Tongue (tissue), 2 donors: ENCODE measurements around the gene TSC22D3. TPM values are rescaled to one million over a fixed set of nuclear protein-coding genes. Genes with fewer than 3 reads are reported as not detected.
A peak's percentile ranks its signal among the peaks of the same experiment; 100 is the strongest.
"Not testable (repeated sequence)": the region's sequence is repeated elsewhere in the genome, so short reads cannot be mapped to it uniquely, and the experiment has no call there.

Experiments
- DNase-seq: peaks from one replicate; pipeline ENCODE4 v3.0.0-alpha.2; 2015
- total RNA-seq: library from RNA; depleted of rRNA; stranded (reverse); fragments of >200 nt; gene quantifications from one replicate; pipeline ENCODE4 v1.2.3, GENCODE V29; 2014

The TSC22D3 gene
- total RNA-seq, 1 donor from 2014 or later: 144 TPM

GRCh38 chrX:107712231-107713202, 63.1 kb downstream of the TSC22D3 start:
- no peak for DNase-seq

- DNase-seq: no peak
These were observed 63.9 kb downstream of the TSC22D3 start for GRCh38 chrX:107711521-107712181.

- DNase-seq: peak; percentile 83
These were observed 64.8 kb downstream of the TSC22D3 start for GRCh38 chrX:107710617-107711391.

- no peak for DNase-seq
These were observed 66.3 kb downstream of the TSC22D3 start for GRCh38 chrX:107709266-107709806.

GRCh38 chrX:107708762-107709161, 66.8 kb downstream of the TSC22D3 start:
- DNase-seq: peak; percentile 89

- no peak for DNase-seq
These were observed 67.7 kb downstream of the TSC22D3 start for GRCh38 chrX:107707866-107708265.

- DNase-seq: no peak
These were observed 69.3 kb downstream of the TSC22D3 start for GRCh38 chrX:107706309-107706708.

GRCh38 chrX:107704587-107704986, 71.0 kb downstream of the TSC22D3 start:
- DNase-seq: no peak

- DNase-seq: no peak
These were observed 71.4 kb downstream of the TSC22D3 start for GRCh38 chrX:107704181-107704580.

- DNase-seq: no peak
These were observed 74.0 kb downstream of the TSC22D3 start for GRCh38 chrX:107701493-107702121.

- DNase-seq: peak; percentile 51
These were observed 74.8 kb downstream of the TSC22D3 start for GRCh38 chrX:107700790-107701189.

- DNase-seq: peak; percentile 60
These were observed 75.2 kb downstream of the TSC22D3 start for GRCh38 chrX:107700317-107700774.

- no peak for DNase-seq
These were observed 76.0 kb downstream of the TSC22D3 start for GRCh38 chrX:107699616-107700015.

- DNase-seq: no peak
These were observed 84.6 kb downstream of the TSC22D3 start for GRCh38 chrX:107691024-107691448.

GRCh38 chrX:107687445-107687844, 88.1 kb downstream of the TSC22D3 start:
- no peak for DNase-seq

GRCh38 chrX:107686792-107687191, 88.8 kb downstream of the TSC22D3 start:
- no peak for DNase-seq

- no peak for DNase-seq
These were observed 89.6 kb downstream of the TSC22D3 start for GRCh38 chrX:107686026-107686425.

GRCh38 chrX:107685586-107685985, 90.0 kb downstream of the TSC22D3 start:
- not testable (repeated sequence) for DNase-seq

GRCh38 chrX:107684956-107685385, 90.6 kb downstream of the TSC22D3 start:
- DNase-seq: no peak

GRCh38 chrX:107683931-107684330, 91.7 kb downstream of the TSC22D3 start:
- DNase-seq: no peak

- no peak for DNase-seq
These were observed 92.3 kb downstream of the TSC22D3 start for GRCh38 chrX:107683124-107683895.
